CD4-positive, alpha-beta T cell (primary cell): ENCODE data around the gene PCDHA1. TPM values are rescaled to one million over a fixed set of nuclear protein-coding genes. Genes with fewer than 3 reads are reported as not detected.

Experiments used
- ATAC-seq: fragments of 200-7000 bp; cut with Tn5 transposase; one replicate; pipeline ENCODE4 v1.10.0; 2022; ENCODE audit warnings: mild to moderate bottlenecking; ENCODE audit not compliant: poor library complexity
- CTCF ChIA-PET: fragments of 350-600 bp; sonication (Branson Sonifier 250); formaldehyde crosslinking; loops from one replicate; lab custom pipeline; 2021; ENCODE audit warnings: antibody characterized with exemption, inconsistent platforms; lab: Charles Lee
- POLR2A ChIA-PET: fragments of 350-600 bp; sonication (Branson Sonifier 250); formaldehyde crosslinking; loops from one replicate; lab custom pipeline; 2021; ENCODE audit warnings: antibody characterized with exemption, inconsistent platforms; lab: Charles Lee
- DNase-seq, 14 experiments: peaks; one replicate each; pipeline ENCODE4 v3.0.0-alpha.2; 2013 to 2020; ENCODE audit warnings: mixed read lengths in 2 of 14
- H3K27ac ChIP-seq, 2 donors: one replicate each; pipeline versions ENCODE4 v1.5.1 to v1.7.0; 2013; ENCODE audit warnings: low read length in 2 of 2, low read depth in 1 of 2, mild to moderate bottlenecking in 1 of 2
- H3K27me3 ChIP-seq, 2 experiments: 1 replicate in 1 of 2; 2 replicates in 1 of 2; pipeline versions ENCODE4 v1.6.1 to v1.7.0; 2013; ENCODE audit warnings: low read length in 2 of 2, control low read depth in 1 of 2, mild to moderate bottlenecking in 1 of 2, moderate library complexity in 1 of 2; ENCODE audit not compliant: insufficient read depth in 2 of 2, control insufficient read depth in 1 of 2
- H3K36me3 ChIP-seq: one replicate; pipeline ENCODE4 v1.6.1; 2013; ENCODE audit warnings: low read length, control low read depth; ENCODE audit not compliant: insufficient read depth
- H3K4me1 ChIP-seq: one replicate; pipeline ENCODE4 v1.6.1; 2013; ENCODE audit warnings: low read length, control low read depth; ENCODE audit not compliant: insufficient read depth
- H3K4me3 ChIP-seq: one replicate; pipeline ENCODE4 v1.5.1; 2013; ENCODE audit warnings: mild to moderate bottlenecking, low read length, moderate library complexity
- H3K9me3 ChIP-seq, 2 experiments: 1 replicate in 1 of 2; 2 replicates in 1 of 2; pipeline versions ENCODE4 v1.6.1 to v1.7.0; 2013; ENCODE audit warnings: low read length in 2 of 2, mild to moderate bottlenecking in 2 of 2, control low read depth in 1 of 2, moderate library complexity in 1 of 2; ENCODE audit not compliant: control insufficient read depth in 1 of 2, insufficient read depth in 1 of 2
- H3K27ac Mint-ChIP-seq: one replicate; pipeline ENCODE4 v1.8.0; 2020; ENCODE audit warnings: mixed read lengths
- H3K27me3 Mint-ChIP-seq: one replicate; pipeline ENCODE4 v1.8.0; 2021; ENCODE audit warnings: mixed read lengths
- H3K36me3 Mint-ChIP-seq: one replicate; pipeline ENCODE4 v1.8.0; 2021; ENCODE audit warnings: low read depth, mixed read lengths
- H3K4me1 Mint-ChIP-seq: one replicate; pipeline ENCODE4 v1.8.0; 2021; ENCODE audit warnings: low read depth, mixed read lengths
- H3K4me3 Mint-ChIP-seq: one replicate; pipeline ENCODE4 v1.8.0; 2020; ENCODE audit warnings: mild to moderate bottlenecking, mixed read lengths
- H3K9me3 Mint-ChIP-seq: one replicate; pipeline ENCODE4 v1.8.0; 2020; ENCODE audit warnings: mixed read lengths
- CTCF ChIP-seq: fragments of 200-600 bp; IDR thresholded peaks from one replicate; pipeline ENCODE4 v1.8.0; 2022; ENCODE audit warnings: antibody characterized with exemption, mild to moderate bottlenecking
- intact Hi-C, 2 experiments: fragments of 100-400 bp; cut with DNase I in 1 of 2; cut with micrococcal nuclease in 1 of 2; formaldehyde crosslinking; loops; one replicate each; pipeline versions ENCODE4 v1.15.1 to v1.9.0; 2023 to 2025; cut with DNase I, micrococcal nuclease
- total RNA-seq, 174 experiments: library from RNA in 2 of 174; stranded (reverse) in 2 of 174; gene quantifications; one replicate each; pipeline ENCODE4 v1.2.3 and lab custom pipeline; 2021 to 2026

The PCDHA1 gene
- total RNA-seq, 2 experiments from 2014 or later: not detected

- Histone ChIP-seq H3K27me3 (peaks cover 4 to 7% of the 10 kb centered on the region in 2 experiments), H3K4me3 (no peak overlapping the region), H3K36me3 (no peaks in the 10 kb centered on the region), H3K27ac (no peak overlapping the region), H3K4me1 (no peaks in the 10 kb centered on the region), H3K9me3 (peaks cover 13 to 34% of the 10 kb centered on the region in 2 experiments)
- no peak for ATAC-seq
- ChIA-PET CTCF (no interaction called here), POLR2A (no interaction called here)
- H3K36me3 Mint-ChIP-seq: no peaks in the 10 kb centered on the region
- peaks cover 50% of the 10 kb centered on the region for H3K27me3 Mint-ChIP-seq
- H3K4me1 Mint-ChIP-seq: no peaks in the 10 kb centered on the region
- H3K4me3 Mint-ChIP-seq: no peak overlapping the region
- H3K27ac Mint-ChIP-seq: no peak overlapping the region
- DNase-seq: no peak
- H3K9me3 Mint-ChIP-seq: peaks cover 4% of the 10 kb centered on the region
- intact Hi-C loops: no loop called here
- no peak for TF ChIP-seq CTCF
These were observed 76.7 kb downstream of the PCDHA1 start for GRCh38 chr5:140862441-140863295.

GRCh38 chr5:140868721-140869554, 83.0 kb downstream of the PCDHA1 start, which contains the start of gene PCDHA11:
TSS of gene PCDHA11 (plus strand) at chr5:140868957. CDS start at chr5:140869104, 147 bp downstream.
- no peak within 1 kb of the TSS for H3K27ac Mint-ChIP-seq
- no peak within 1 kb of the TSS for H3K4me3 ChIP-seq
- intact Hi-C loops: no loop called here
- H3K27ac ChIP-seq: no peak within 1 kb of the TSS
- no peak for DNase-seq
- ChIA-PET CTCF (no interaction called here), POLR2A (no interaction called here)
- peaks cover 10 to 21% of the 10 kb centered on the region in 2 experiments for H3K9me3 ChIP-seq
- no peak for TF ChIP-seq CTCF
- H3K9me3 Mint-ChIP-seq: peaks cover 5% of the 10 kb centered on the region
- no peaks in the 10 kb centered on the region for H3K4me1 ChIP-seq
- H3K36me3 Mint-ChIP-seq: no peaks in the 10 kb centered on the region
- H3K4me1 Mint-ChIP-seq: no peaks in the 10 kb centered on the region
- H3K36me3 ChIP-seq: no peaks in the 10 kb centered on the region
- peaks cover 13 to 23% of the 10 kb centered on the region in 2 experiments for H3K27me3 ChIP-seq
- H3K27me3 Mint-ChIP-seq: peaks cover 48% of the 10 kb centered on the region
- ATAC-seq: no peak
- no peak within 1 kb of the TSS for H3K4me3 Mint-ChIP-seq

- DNase-seq (no peak), ATAC-seq (no peak)
- Mint-ChIP-seq H3K27ac (no peak overlapping the region), H3K4me3 (no peak overlapping the region), H3K27me3 (peaks cover 50% of the 10 kb centered on the region), H3K36me3 (no peaks in the 10 kb centered on the region), H3K4me1 (no peaks in the 10 kb centered on the region), H3K9me3 (peaks cover 10% of the 10 kb centered on the region)
- no peaks in the 10 kb centered on the region for H3K36me3 ChIP-seq
- no peaks in the 10 kb centered on the region for H3K4me1 ChIP-seq
- no peak overlapping the region for H3K4me3 ChIP-seq
- CTCF ChIA-PET: no interaction called here
- no peak overlapping the region for H3K27ac ChIP-seq
- TF ChIP-seq CTCF: no peak
- peaks cover 13 to 26% of the 10 kb centered on the region in 2 experiments for H3K27me3 ChIP-seq
- intact Hi-C loops: no loop called here
- peaks cover 10 to 21% of the 10 kb centered on the region in 2 experiments for H3K9me3 ChIP-seq
- POLR2A ChIA-PET: no interaction called here
These were observed 83.6 kb downstream of the PCDHA1 start for GRCh38 chr5:140869555-140869886.
